Panc1 (cell line): Measurements from ENCODE around the gene NOSTRIN. TPM values are rescaled to one million over a fixed set of nuclear protein-coding genes. Genes with fewer than 3 reads are reported as not detected.
A peak's percentile ranks its signal among the peaks of the same experiment; 100 is the strongest.

Source experiments
- ATAC-seq: fragments of 200-7000 bp; cut with Tn5 transposase; 2 replicates; pipeline ENCODE4 v1.9.1; 2020; ENCODE audit warnings: mild to moderate bottlenecking, moderate library complexity
- BruUV-seq: library from RNA; stranded (reverse); fragments of 400-500 nt; replicated peaks from 2 replicates; lab custom pipeline; 2021; lab: Mats Ljungman, UMichigan
- CTCF ChIA-PET: fragments of 300-600 bp; sonication (Branson Sonifier 250); formaldehyde crosslinking; loops from one replicate; lab custom pipeline; 2022; ENCODE audit warnings: antibody characterized with exemption; lab: Charles Lee
- POLR2A ChIA-PET: fragments of 300-600 bp; sonication (Branson Sonifier 250); formaldehyde crosslinking; loops from one replicate; lab custom pipeline; 2022; ENCODE audit warnings: antibody characterized with exemption; lab: Charles Lee
- DNase-seq: peaks from one replicate; pipeline ENCODE4 v3.0.0-alpha.2; 2010; ENCODE audit warnings: low read depth, low spot score
- H3K27ac ChIP-seq: 2 replicates; pipeline ENCODE4 v1.5.1; 2011; ENCODE audit warnings: mild to moderate bottlenecking, low read length, inconsistent platforms
- H3K27me3 ChIP-seq: fragments of 200-500 bp; sonication (Bioruptor generic); 2 replicates; pipeline ENCODE4 v1.6.0; 2014; ENCODE audit warnings: low read length, inconsistent platforms; ENCODE audit not compliant: control insufficient read depth, insufficient read depth
- H3K36me3 ChIP-seq: fragments of 200-500 bp; sonication (Bioruptor generic); 2 replicates; pipeline ENCODE4 v1.5.1; 2014; ENCODE audit warnings: inconsistent platforms, mild to moderate bottlenecking, low read length, moderate library complexity; ENCODE audit not compliant: control insufficient read depth, insufficient read depth
- H3K4me1 ChIP-seq: 2 replicates; pipeline ENCODE4 v1.5.1; 2011; ENCODE audit warnings: inconsistent platforms, mild to moderate bottlenecking, low read length, moderate library complexity; ENCODE audit not compliant: control insufficient read depth, insufficient read depth
- H3K4me3 ChIP-seq, 2 experiments: 2 replicates each; pipeline ENCODE4 v1.5.1; 2011 to 2012; ENCODE audit warnings: low read depth in 2 of 2, low read length in 2 of 2, mild to moderate bottlenecking in 2 of 2, inconsistent platforms in 1 of 2, moderate library complexity in 1 of 2
- H3K9me3 ChIP-seq: fragments of 200-500 bp; sonication (Bioruptor generic); 2 replicates; pipeline ENCODE4 v1.5.1; 2014; ENCODE audit warnings: low read depth, mild to moderate bottlenecking, inconsistent platforms, low read length, moderate library complexity; ENCODE audit not compliant: control insufficient read depth, insufficient read depth
- POLR2AphosphoS5 ChIP-seq: IDR thresholded peaks from 2 replicates; pipeline ENCODE4 v1.6.1; 2012; ENCODE audit warnings: mild to moderate bottlenecking, low read depth, low read length, moderate library complexity
- SIN3A ChIP-seq: IDR thresholded peaks from 2 replicates; pipeline ENCODE4 v1.6.1; 2012; ENCODE audit warnings: low read depth, mild to moderate bottlenecking, low read length, moderate library complexity, borderline replicate concordance; ENCODE audit not compliant: insufficient read depth
- TCF7L2 ChIP-seq: IDR thresholded peaks from 2 replicates; pipeline ENCODE4 v1.6.1; 2011; ENCODE audit warnings: mild to moderate bottlenecking, low read depth, low read length, inconsistent platforms
- in situ Hi-C: cut with HindIII; loops from 2 replicates; pipeline ENCODE4 v1.10.0; 2016; ENCODE audit warnings: low sequenced_read_pairs, low pct_unique_long_range_greater_than_20kb
- intact Hi-C: fragments of 100-400 bp; cut with micrococcal nuclease; formaldehyde crosslinking; loops from one replicate; pipeline ENCODE4 v1.10.0; 2022; ENCODE audit not compliant: unreplicated experiment
- total RNA-seq: library from RNA; stranded (reverse); gene quantifications from one replicate; pipeline ENCODE4 v1.2.1, GENCODE V29; 2021; ENCODE audit not compliant: unreplicated experiment
- TF ChIP-seq, protein P1 (sequence below), 2 experiments: IDR thresholded peaks; 2 replicates each; pipeline ENCODE4 v1.6.1; 2011 to 2012; ENCODE audit warnings: low read depth in 2 of 2, control low read depth in 1 of 2, low read length in 1 of 2, mild to moderate bottlenecking in 1 of 2, moderate library complexity in 1 of 2; ENCODE audit not compliant: insufficient read depth in 1 of 2
- TF ChIP-seq, protein P2 (sequence below): fragments of 450-650 bp; IDR thresholded peaks from 2 replicates; pipeline ENCODE4 v1.5.1; 2017; ENCODE audit warnings: mild to moderate bottlenecking

The NOSTRIN gene
- total RNA-seq, 1 experiment from 2014 or later, result not detected

DNA sequence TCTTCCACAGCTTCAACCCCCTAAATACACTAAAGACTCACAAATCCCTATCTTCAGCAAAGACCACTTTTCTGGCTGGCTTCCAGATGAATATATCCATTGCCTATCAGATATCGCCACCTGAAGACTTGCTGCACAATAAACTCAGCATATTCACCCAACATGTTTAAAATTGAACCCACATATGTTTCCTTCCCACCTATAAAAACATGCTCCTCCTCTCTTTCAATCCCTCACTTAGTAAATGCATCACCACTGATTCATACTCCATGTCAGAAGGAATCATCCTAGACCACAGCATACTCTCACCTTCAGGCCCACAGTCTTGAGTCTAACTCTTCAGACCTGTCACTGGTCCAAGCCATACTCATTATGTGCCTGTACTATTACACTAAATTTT is 82.5 kb downstream of the NOSTRIN start:
- in situ Hi-C loops, result no loop called here
- TF ChIP-seq, protein P1, sequence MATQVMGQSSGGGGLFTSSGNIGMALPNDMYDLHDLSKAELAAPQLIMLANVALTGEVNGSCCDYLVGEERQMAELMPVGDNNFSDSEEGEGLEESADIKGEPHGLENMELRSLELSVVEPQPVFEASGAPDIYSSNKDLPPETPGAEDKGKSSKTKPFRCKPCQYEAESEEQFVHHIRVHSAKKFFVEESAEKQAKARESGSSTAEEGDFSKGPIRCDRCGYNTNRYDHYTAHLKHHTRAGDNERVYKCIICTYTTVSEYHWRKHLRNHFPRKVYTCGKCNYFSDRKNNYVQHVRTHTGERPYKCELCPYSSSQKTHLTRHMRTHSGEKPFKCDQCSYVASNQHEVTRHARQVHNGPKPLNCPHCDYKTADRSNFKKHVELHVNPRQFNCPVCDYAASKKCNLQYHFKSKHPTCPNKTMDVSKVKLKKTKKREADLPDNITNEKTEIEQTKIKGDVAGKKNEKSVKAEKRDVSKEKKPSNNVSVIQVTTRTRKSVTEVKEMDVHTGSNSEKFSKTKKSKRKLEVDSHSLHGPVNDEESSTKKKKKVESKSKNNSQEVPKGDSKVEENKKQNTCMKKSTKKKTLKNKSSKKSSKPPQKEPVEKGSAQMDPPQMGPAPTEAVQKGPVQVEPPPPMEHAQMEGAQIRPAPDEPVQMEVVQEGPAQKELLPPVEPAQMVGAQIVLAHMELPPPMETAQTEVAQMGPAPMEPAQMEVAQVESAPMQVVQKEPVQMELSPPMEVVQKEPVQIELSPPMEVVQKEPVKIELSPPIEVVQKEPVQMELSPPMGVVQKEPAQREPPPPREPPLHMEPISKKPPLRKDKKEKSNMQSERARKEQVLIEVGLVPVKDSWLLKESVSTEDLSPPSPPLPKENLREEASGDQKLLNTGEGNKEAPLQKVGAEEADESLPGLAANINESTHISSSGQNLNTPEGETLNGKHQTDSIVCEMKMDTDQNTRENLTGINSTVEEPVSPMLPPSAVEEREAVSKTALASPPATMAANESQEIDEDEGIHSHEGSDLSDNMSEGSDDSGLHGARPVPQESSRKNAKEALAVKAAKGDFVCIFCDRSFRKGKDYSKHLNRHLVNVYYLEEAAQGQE (IDR thresholded peaks at IDR 0.05; ENCODE audit: insufficient read depth in 1 of 2, low read depth in 2 of 2, low read length in 1 of 2), result no peak
- TF ChIP-seq POLR2AphosphoS5, result no peak
- TF ChIP-seq TCF7L2, result no peak
- TF ChIP-seq, protein P2, sequence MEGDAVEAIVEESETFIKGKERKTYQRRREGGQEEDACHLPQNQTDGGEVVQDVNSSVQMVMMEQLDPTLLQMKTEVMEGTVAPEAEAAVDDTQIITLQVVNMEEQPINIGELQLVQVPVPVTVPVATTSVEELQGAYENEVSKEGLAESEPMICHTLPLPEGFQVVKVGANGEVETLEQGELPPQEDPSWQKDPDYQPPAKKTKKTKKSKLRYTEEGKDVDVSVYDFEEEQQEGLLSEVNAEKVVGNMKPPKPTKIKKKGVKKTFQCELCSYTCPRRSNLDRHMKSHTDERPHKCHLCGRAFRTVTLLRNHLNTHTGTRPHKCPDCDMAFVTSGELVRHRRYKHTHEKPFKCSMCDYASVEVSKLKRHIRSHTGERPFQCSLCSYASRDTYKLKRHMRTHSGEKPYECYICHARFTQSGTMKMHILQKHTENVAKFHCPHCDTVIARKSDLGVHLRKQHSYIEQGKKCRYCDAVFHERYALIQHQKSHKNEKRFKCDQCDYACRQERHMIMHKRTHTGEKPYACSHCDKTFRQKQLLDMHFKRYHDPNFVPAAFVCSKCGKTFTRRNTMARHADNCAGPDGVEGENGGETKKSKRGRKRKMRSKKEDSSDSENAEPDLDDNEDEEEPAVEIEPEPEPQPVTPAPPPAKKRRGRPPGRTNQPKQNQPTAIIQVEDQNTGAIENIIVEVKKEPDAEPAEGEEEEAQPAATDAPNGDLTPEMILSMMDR, result no peak
- no peak for TF ChIP-seq SIN3A

DNA sequence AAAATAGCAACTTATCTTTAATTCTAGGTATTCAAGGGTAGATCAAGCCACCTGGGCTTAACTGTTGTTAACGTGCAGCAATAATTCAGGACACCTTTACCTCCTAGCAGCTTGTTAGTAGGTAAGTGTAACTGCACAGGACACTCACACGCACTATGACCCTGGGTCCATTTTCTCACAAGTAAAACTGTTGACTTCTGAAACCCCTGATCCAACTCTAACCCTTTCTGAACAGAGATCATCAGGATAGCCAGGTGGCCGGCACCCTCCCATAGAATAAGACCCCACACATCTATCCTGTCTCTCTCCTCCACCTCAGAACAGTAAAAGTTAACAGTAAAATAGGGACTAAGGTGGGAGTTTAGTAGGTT is 87.2 kb downstream of the NOSTRIN start:
- BruUV-seq, result TSS peak; percentile 78
- POLR2A ChIA-PET, result no interaction called here

More for the DNA sequence above, 82.5 kb downstream of the NOSTRIN start:
- Histone ChIP-seq H3K36me3 (peaks cover 3% of the 10 kb centered on the region; the same call in 1 of the 2 replicates), H3K4me3 (no peak overlapping the region), H3K27me3 (no peaks in the 10 kb centered on the region), H3K9me3 (no peaks in the 10 kb centered on the region), H3K27ac (no peak overlapping the region), H3K4me1 (peaks cover 3% of the 10 kb centered on the region; the same call in 1 of the 2 replicates)
- no TSS peak for BruUV-seq
- ChIA-PET POLR2A (no interaction called here), CTCF (no interaction called here)
- intact Hi-C loops, result no loop called here
- no peak for ATAC-seq
- DNase-seq, result no peak

More for the DNA sequence above, 87.2 kb downstream of the NOSTRIN start:
- H3K27me3 ChIP-seq, result peaks cover 9% of the 10 kb centered on the region
- in situ Hi-C loops, result no loop called here
- H3K9me3 ChIP-seq, result no peaks in the 10 kb centered on the region
- ATAC-seq, result peak; percentile 7; the same call in 1 of the 2 replicates
- H3K36me3 ChIP-seq, result peaks cover 3% of the 10 kb centered on the region; the same call in 1 of the 2 replicates
- intact Hi-C loops, result no loop called here
- CTCF ChIA-PET, result no interaction called here
- peak overlapping the region; percentile 87 for H3K27ac ChIP-seq
- TF ChIP-seq SIN3A (no peak), TCF7L2 (no peak), POLR2AphosphoS5 (no peak)
- TF ChIP-seq, protein P1 (IDR thresholded peaks at IDR 0.05; ENCODE audit: insufficient read depth in 1 of 2, low read depth in 2 of 2, low read length in 1 of 2), result no peak
- TF ChIP-seq, protein P2, result no peak
- no peak for DNase-seq
- H3K4me1 ChIP-seq, result peaks cover 3% of the 10 kb centered on the region; the same call in 1 of the 2 replicates
- H3K4me3 ChIP-seq, result peak overlapping the region; percentile 82 to 84
